ENCODE measurements around the gene C1orf21. TPM values are rescaled to one million over a fixed set of nuclear protein-coding genes. Genes with fewer than 3 reads are reported as not detected.

Gene C1orf21
- total RNA-seq, 1 experiment from 2014 or later, result 0.15 TPM

DNA sequence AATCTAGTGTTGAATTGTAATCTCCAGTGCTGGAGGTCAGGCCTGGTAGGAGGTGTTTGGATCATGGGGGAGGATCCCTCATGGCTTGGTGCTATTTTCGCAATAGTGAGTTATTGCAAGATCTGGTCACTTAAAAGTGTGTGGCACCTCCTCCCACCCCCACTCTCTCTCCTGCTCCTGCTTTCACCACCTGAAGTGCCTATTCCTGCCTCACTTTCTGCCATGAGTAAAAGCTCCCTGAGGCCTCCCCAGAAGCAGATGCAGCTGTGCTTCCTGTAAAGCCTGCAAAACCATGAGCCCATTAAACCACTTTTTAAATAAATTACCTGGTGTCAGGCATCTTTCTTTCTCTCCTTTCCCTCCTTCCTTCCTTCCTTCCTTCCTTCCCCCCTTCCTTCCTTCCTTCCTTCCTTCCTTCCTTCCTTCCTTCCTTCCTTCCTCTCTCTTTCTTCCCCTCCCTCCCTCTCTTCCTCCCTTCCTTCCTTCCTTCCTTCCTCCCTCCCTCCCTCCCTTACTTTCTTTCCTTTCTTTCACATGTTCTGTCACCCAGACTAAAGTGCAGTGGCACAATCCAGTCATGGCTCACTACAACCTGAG lies 172.4 kb downstream of the C1orf21 start:
- Histone ChIP-seq H3K36me3 (ENCODE audit: control insufficient read depth, insufficient read depth, low read length) (no peaks in the 10 kb centered on the region), H3K27ac (ENCODE audit: low read length) (no peak overlapping the region), H3K9me3 (ENCODE audit: control insufficient read depth, insufficient read depth, low read depth, low read length) (no peaks in the 10 kb centered on the region), H3K4me1 (ENCODE audit: control insufficient read depth, insufficient read depth, low read length) (no peaks in the 10 kb centered on the region), H3K27me3 (ENCODE audit: control insufficient read depth, insufficient read depth, low read length) (no peaks in the 10 kb centered on the region), H3K4me3 (ENCODE audit: low read depth in 2 of 2, low read length in 2 of 2) (no peak overlapping the region)
- ChIA-PET CTCF (no interaction called here), POLR2A (no interaction called here)
- no TSS peak for BruUV-seq (replicated peaks)
- in situ Hi-C loops (cut with HindIII; ENCODE audit: low pct_unique_long_range_greater_than_20kb, low sequenced_read_pairs) (no loop called here), intact Hi-C loops (cut with micrococcal nuclease; ENCODE audit: unreplicated experiment) (no loop called here)
- DNase-seq (ENCODE audit: low read depth, low spot score) (no peak), ATAC-seq (no peak)
- TF ChIP-seq POLR2AphosphoS5 (IDR thresholded peaks at IDR 0.05; ENCODE audit: low read depth, low read length), result no peak
- no peak for TF ChIP-seq TCF7L2 (IDR thresholded peaks at IDR 0.05; ENCODE audit: low read depth, low read length)
- TF ChIP-seq, protein P1, sequence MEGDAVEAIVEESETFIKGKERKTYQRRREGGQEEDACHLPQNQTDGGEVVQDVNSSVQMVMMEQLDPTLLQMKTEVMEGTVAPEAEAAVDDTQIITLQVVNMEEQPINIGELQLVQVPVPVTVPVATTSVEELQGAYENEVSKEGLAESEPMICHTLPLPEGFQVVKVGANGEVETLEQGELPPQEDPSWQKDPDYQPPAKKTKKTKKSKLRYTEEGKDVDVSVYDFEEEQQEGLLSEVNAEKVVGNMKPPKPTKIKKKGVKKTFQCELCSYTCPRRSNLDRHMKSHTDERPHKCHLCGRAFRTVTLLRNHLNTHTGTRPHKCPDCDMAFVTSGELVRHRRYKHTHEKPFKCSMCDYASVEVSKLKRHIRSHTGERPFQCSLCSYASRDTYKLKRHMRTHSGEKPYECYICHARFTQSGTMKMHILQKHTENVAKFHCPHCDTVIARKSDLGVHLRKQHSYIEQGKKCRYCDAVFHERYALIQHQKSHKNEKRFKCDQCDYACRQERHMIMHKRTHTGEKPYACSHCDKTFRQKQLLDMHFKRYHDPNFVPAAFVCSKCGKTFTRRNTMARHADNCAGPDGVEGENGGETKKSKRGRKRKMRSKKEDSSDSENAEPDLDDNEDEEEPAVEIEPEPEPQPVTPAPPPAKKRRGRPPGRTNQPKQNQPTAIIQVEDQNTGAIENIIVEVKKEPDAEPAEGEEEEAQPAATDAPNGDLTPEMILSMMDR (IDR thresholded peaks at IDR 0.05), result no peak
- no peak for TF ChIP-seq SIN3A (IDR thresholded peaks at IDR 0.05; ENCODE audit: borderline replicate concordance, insufficient read depth, low read depth, low read length)
- TF ChIP-seq, protein P2, sequence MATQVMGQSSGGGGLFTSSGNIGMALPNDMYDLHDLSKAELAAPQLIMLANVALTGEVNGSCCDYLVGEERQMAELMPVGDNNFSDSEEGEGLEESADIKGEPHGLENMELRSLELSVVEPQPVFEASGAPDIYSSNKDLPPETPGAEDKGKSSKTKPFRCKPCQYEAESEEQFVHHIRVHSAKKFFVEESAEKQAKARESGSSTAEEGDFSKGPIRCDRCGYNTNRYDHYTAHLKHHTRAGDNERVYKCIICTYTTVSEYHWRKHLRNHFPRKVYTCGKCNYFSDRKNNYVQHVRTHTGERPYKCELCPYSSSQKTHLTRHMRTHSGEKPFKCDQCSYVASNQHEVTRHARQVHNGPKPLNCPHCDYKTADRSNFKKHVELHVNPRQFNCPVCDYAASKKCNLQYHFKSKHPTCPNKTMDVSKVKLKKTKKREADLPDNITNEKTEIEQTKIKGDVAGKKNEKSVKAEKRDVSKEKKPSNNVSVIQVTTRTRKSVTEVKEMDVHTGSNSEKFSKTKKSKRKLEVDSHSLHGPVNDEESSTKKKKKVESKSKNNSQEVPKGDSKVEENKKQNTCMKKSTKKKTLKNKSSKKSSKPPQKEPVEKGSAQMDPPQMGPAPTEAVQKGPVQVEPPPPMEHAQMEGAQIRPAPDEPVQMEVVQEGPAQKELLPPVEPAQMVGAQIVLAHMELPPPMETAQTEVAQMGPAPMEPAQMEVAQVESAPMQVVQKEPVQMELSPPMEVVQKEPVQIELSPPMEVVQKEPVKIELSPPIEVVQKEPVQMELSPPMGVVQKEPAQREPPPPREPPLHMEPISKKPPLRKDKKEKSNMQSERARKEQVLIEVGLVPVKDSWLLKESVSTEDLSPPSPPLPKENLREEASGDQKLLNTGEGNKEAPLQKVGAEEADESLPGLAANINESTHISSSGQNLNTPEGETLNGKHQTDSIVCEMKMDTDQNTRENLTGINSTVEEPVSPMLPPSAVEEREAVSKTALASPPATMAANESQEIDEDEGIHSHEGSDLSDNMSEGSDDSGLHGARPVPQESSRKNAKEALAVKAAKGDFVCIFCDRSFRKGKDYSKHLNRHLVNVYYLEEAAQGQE (IDR thresholded peaks at IDR 0.05; ENCODE audit: insufficient read depth in 1 of 2, low read depth in 2 of 2, low read length in 1 of 2), result no peak

GRCh38 chr1:184562806-184563205 lies 176.0 kb downstream of the C1orf21 start:
- Histone ChIP-seq H3K4me1 (ENCODE audit: control insufficient read depth, insufficient read depth, low read length) (no peaks in the 10 kb centered on the region), H3K4me3 (ENCODE audit: low read depth in 2 of 2, low read length in 2 of 2) (no peak overlapping the region), H3K27me3 (ENCODE audit: control insufficient read depth, insufficient read depth, low read length) (no peaks in the 10 kb centered on the region), H3K9me3 (ENCODE audit: control insufficient read depth, insufficient read depth, low read depth, low read length) (no peaks in the 10 kb centered on the region), H3K36me3 (ENCODE audit: control insufficient read depth, insufficient read depth, low read length) (no peaks in the 10 kb centered on the region), H3K27ac (ENCODE audit: low read length) (no peak overlapping the region)
- ChIA-PET CTCF (no interaction called here), POLR2A (no interaction called here)
- DNase-seq (ENCODE audit: low read depth, low spot score) (no peak), ATAC-seq (no peak)
- TF ChIP-seq, protein P2 (IDR thresholded peaks at IDR 0.05; ENCODE audit: insufficient read depth in 1 of 2, low read depth in 2 of 2, low read length in 1 of 2), result no peak
- TF ChIP-seq, protein P1 (IDR thresholded peaks at IDR 0.05), result no peak
- TF ChIP-seq TCF7L2 (IDR thresholded peaks at IDR 0.05; ENCODE audit: low read depth, low read length) (no peak), POLR2AphosphoS5 (IDR thresholded peaks at IDR 0.05; ENCODE audit: low read depth, low read length) (no peak), SIN3A (IDR thresholded peaks at IDR 0.05; ENCODE audit: borderline replicate concordance, insufficient read depth, low read depth, low read length) (no peak)
- in situ Hi-C loops (cut with HindIII; ENCODE audit: low pct_unique_long_range_greater_than_20kb, low sequenced_read_pairs) (no loop called here), intact Hi-C loops (cut with micrococcal nuclease; ENCODE audit: unreplicated experiment) (no loop called here)
- BruUV-seq (replicated peaks), result no TSS peak

Data from Panc1 (cell line).